ENCODE data around the gene TBC1D16. TPM values are rescaled to one million over a fixed set of nuclear protein-coding genes. Genes with fewer than 3 reads are reported as not detected.

Gene TBC1D16
- total and polyA plus RNA-seq, 8 donors: 17.3 to 49.1 (median 31.3) TPM

DNA sequence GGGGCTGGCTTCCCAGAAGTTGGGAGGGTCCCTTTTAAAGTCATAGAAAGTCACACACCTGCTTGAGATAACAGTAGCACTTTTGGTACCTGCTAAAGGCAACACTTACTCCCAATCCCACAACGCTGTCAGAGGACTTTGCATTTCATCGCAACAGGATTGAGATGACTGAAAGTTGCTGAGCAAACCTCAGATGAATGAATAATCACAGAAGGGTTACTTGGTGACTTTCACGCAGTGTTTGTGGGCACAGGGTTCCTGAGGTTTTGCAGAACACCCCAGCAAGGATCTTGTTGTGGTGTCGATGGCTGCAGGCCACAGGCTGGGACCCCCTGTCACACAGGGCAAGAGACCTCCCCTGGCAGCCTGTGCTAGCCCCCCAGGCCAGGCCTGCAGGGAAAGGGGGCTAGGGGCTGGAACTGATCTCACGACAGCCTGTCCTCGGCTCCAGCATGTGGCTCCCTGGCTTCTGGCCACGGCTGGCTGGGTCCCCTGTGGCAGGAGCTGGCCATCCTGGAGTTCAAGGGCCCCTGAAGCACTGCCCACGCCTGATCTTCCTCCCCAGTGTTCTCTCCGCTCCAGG, 117.0 kb downstream of the TBC1D16 start:
- Histone ChIP-seq H3K27ac (no peak overlapping the region), H3K4me1 (peaks cover 0 to 12% of the 10 kb centered on the region in 2 donors), H3K27me3 (peaks cover 0 to 40% of the 10 kb centered on the region in 2 donors), H3K9me3 (no peaks in the 10 kb centered on the region), H3K36me3 (no peaks in the 10 kb centered on the region), H3K4me3 (no peak overlapping the region)
- ATAC-seq (no peak), DNase-seq (no peak)
- TF ChIP-seq, protein P1, sequence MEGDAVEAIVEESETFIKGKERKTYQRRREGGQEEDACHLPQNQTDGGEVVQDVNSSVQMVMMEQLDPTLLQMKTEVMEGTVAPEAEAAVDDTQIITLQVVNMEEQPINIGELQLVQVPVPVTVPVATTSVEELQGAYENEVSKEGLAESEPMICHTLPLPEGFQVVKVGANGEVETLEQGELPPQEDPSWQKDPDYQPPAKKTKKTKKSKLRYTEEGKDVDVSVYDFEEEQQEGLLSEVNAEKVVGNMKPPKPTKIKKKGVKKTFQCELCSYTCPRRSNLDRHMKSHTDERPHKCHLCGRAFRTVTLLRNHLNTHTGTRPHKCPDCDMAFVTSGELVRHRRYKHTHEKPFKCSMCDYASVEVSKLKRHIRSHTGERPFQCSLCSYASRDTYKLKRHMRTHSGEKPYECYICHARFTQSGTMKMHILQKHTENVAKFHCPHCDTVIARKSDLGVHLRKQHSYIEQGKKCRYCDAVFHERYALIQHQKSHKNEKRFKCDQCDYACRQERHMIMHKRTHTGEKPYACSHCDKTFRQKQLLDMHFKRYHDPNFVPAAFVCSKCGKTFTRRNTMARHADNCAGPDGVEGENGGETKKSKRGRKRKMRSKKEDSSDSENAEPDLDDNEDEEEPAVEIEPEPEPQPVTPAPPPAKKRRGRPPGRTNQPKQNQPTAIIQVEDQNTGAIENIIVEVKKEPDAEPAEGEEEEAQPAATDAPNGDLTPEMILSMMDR (IDR thresholded peaks at IDR 0.05): no peak
- intact Hi-C loops (cut with DNase I): loop anchor here in 1 of 2 donors (10.0 kb wide), 1 partner anchor 134 kb away; no protein-coding TSS in a partner anchor

DNA sequence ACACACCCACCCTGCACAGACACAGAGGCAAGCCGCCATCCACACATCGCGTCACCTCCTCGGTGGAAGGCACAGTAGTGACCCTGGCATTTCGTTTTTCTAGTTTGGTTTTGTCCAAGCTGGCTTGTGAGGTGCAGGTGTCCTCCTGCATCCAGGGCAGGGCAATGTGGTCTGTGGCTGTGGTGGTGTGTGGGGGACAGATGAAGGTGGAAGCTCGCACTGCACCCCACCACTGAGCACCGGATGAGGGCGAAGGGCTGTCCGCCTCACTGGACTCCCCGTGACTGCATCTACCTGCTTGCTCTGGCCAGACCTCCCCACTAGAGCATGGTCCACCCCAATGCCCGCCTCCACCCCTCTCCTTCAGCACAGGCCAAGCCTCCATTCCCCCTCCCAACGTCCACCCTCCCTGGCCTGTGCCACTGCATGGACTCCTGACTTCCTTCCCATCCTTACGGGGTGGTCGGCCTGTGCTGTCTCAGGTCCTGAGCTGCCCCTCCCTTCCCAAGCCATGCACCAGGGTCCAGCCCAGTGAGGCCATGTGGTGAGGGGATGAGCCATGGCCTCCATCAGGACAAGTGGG, 117.7 kb downstream of the TBC1D16 start:
- Histone ChIP-seq H3K36me3 (no peaks in the 10 kb centered on the region), H3K9me3 (no peaks in the 10 kb centered on the region), H3K4me3 (no peak overlapping the region), H3K27me3 (peaks cover 0 to 40% of the 10 kb centered on the region in 2 donors), H3K4me1 (peaks cover 0 to 12% of the 10 kb centered on the region in 2 donors), H3K27ac (no peak overlapping the region)
- ATAC-seq: no peak
- intact Hi-C loops (cut with DNase I): loop anchor here in 1 of 2 donors (10.0 kb wide), 1 partner anchor 133 kb away; no protein-coding TSS in a partner anchor
- TF ChIP-seq, protein P1 (IDR thresholded peaks at IDR 0.05): no peak
- DNase-seq: peak in 1 of 4 donors; percentile 43

DNA sequence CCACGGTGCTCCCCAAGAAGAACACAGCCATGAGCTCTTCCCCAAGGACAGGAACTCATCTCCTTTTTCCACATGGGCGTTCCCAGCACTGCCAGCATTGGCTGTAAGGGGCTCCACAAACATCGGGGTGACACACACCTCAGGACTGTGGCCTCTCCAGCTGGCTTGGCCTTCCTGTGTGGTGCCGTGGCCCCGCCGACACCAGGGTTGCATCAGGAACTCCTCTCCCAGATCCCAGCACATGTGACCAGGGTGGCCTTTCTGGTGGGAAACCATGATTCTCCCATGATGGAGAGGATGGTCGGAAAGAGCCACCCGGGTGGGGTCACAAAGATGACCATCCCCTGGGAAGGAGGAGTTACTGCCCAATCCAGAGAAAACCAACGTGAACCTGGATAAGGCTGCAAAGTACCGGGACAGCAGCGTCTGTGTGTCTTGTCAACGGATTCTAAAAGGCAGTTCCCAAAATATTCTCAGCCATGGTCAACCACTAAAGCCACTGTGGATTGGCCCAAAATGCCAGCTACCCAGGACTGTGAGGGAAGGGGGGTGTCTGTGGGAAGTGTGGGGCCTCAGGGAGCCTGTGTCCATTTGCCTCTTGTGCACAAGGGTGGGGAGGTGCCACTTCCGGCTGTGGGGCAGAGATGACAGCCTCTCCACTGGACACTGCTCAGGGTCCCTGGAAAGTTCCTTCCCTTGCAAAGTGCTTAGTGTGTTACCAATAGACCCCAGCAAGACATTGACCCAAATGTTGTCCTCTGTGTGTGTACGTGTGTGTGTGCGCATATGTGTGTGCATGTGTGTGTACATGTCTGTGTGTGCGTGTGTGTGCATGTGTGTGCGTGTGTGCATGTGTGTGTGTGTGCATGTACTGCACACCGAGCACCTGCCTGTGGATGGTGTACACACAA, 118.4 kb downstream of the TBC1D16 start:
- TF ChIP-seq, protein P1 (IDR thresholded peaks at IDR 0.05): no peak
- peaks cover 0 to 12% of the 10 kb centered on the region in 2 donors for H3K4me1 ChIP-seq
- H3K36me3 ChIP-seq: no peaks in the 10 kb centered on the region
- peaks cover 0 to 38% of the 10 kb centered on the region in 2 donors for H3K27me3 ChIP-seq
- no peak overlapping the region for H3K27ac ChIP-seq
- H3K4me3 ChIP-seq: no peak overlapping the region
- DNase-seq (peak in 1 of 4 donors; percentile 39), ATAC-seq (no peak)
- intact Hi-C loops (cut with DNase I): loop anchor here in 1 of 2 donors (10.0 kb wide), 1 partner anchor 132 kb away; no protein-coding TSS in a partner anchor
- no peaks in the 10 kb centered on the region for H3K9me3 ChIP-seq

DNA sequence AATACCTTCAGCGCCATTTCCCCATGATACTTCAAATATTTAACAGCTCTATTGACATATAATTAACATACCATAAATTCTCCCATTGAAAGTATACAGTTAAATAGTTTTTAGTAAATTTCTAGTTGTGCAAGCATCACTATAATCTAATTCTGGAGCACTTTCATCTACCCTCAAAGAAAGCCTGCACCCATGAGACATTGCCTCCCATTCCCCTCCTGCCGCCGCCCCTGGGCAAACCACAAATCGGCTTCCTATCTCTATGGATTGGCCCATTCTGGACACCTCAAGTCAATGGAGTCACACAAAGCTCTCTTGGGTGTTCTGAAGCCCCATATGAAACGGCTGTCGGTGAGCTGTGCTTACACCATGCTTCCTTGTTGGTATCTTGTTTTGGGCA, 119.2 kb downstream of the TBC1D16 start:
- Histone ChIP-seq H3K4me3 (no peak overlapping the region), H3K27ac (no peak overlapping the region), H3K36me3 (no peaks in the 10 kb centered on the region), H3K27me3 (peaks cover 0 to 31% of the 10 kb centered on the region in 2 donors), H3K4me1 (peaks cover 0 to 12% of the 10 kb centered on the region in 2 donors), H3K9me3 (no peaks in the 10 kb centered on the region)
- ATAC-seq (no peak), DNase-seq (peak in 1 of 4 donors; percentile 33)
- intact Hi-C loops (cut with DNase I): loop anchor here in 1 of 2 donors (10.0 kb wide), 1 partner anchor 132 kb away; no protein-coding TSS in a partner anchor
- TF ChIP-seq, protein P1 (IDR thresholded peaks at IDR 0.05): no peak
